Activated CD8-positive, alpha-beta memory T cell treated with anti-CD3 and anti-CD28 coated beads for 48 hours (primary cell): ENCODE data around the gene LUC7L2.
"Not testable (repeated sequence)": the region's sequence is repeated elsewhere in the genome, so short reads cannot be mapped to it uniquely, and the experiment has no call there.

ENCODE experiments used
- DNase-seq, 3 experiments: peaks; one replicate each; pipeline ENCODE4 v3.0.0-alpha.2; 2020; ENCODE audit warnings: low read depth in 2 of 3, low spot score in 2 of 3

The LUC7L2 gene

GRCh38 chr7:139394540-139394939 lies 34.8 kb downstream of the LUC7L2 start:
- no peak for DNase-seq

- DNase-seq = no peak
These were observed 36.7 kb downstream of the LUC7L2 start for GRCh38 chr7:139396323-139396951.

GRCh38 chr7:139397192-139397591 lies 37.5 kb downstream of the LUC7L2 start:
- no peak for DNase-seq

GRCh38 chr7:139403601-139404000 lies 43.9 kb downstream of the LUC7L2 start:
- DNase-seq = no peak

GRCh38 chr7:139407555-139407954 lies 47.9 kb downstream of the LUC7L2 start:
- no peak for DNase-seq

- DNase-seq = not testable (repeated sequence)
These were observed 55.2 kb downstream of the LUC7L2 start for GRCh38 chr7:139414743-139415402.

- DNase-seq = no peak
These were observed 56.7 kb downstream of the LUC7L2 start for GRCh38 chr7:139416405-139416804.

- DNase-seq = no peak
These were observed 57.8 kb downstream of the LUC7L2 start for GRCh38 chr7:139417478-139417877.

GRCh38 chr7:139421123-139421522 lies 61.4 kb downstream of the LUC7L2 start:
- DNase-seq = no peak

- DNase-seq = no peak
These were observed 62.4 kb downstream of the LUC7L2 start for GRCh38 chr7:139422126-139422525.

GRCh38 chr7:139423091-139423490 lies 63.4 kb downstream of the LUC7L2 start:
- no peak for DNase-seq

- no peak for DNase-seq
These were observed 64.3 kb downstream of the LUC7L2 start for GRCh38 chr7:139424004-139424403.

- not testable (repeated sequence) for DNase-seq
These were observed 66.0 kb downstream of the LUC7L2 start for GRCh38 chr7:139425701-139426100.

GRCh38 chr7:139426258-139427028 lies 66.7 kb downstream of the LUC7L2 start:
- no peak for DNase-seq

GRCh38 chr7:139427029-139427420 lies 67.3 kb downstream of the LUC7L2 start:
- no peak for DNase-seq

GRCh38 chr7:139427788-139428187 lies 68.1 kb downstream of the LUC7L2 start:
- no peak for DNase-seq

GRCh38 chr7:139429735-139430134 lies 70.0 kb downstream of the LUC7L2 start:
- not testable (repeated sequence) for DNase-seq

GRCh38 chr7:139430443-139430842 lies 70.7 kb downstream of the LUC7L2 start:
- no peak for DNase-seq

- DNase-seq = no peak
These were observed 71.3 kb downstream of the LUC7L2 start for GRCh38 chr7:139431010-139431409.

- DNase-seq = no peak
These were observed 71.8 kb downstream of the LUC7L2 start for GRCh38 chr7:139431459-139431858.

GRCh38 chr7:139436806-139437205 lies 77.1 kb downstream of the LUC7L2 start:
- no peak for DNase-seq

GRCh38 chr7:139439375-139439774 lies 79.7 kb downstream of the LUC7L2 start:
- no peak for DNase-seq
